Cardiac muscle cell (in vitro differentiated cells and primary cell): ENCODE results near the gene TXNL4A. TPM values are rescaled to one million over a fixed set of nuclear protein-coding genes. Genes with fewer than 3 reads are reported as not detected.
"Not testable (repeated sequence)": the region's sequence is repeated elsewhere in the genome, so short reads cannot be mapped to it uniquely, and the experiment has no call there.

Source experiments
- DNase-seq, 2 donors: peaks; one replicate each; pipeline versions ENCODE4 v3.0.0 to v3.0.0-alpha.2; 2010 to 2017; ENCODE audit warnings: low read depth in 1 of 2, low spot score in 1 of 2
- H3K27ac ChIP-seq: fragments of 200-600 bp; sonication (generic); 2 replicates; pipeline ENCODE4 v1.5.1; 2016
- H3K27me3 ChIP-seq: fragments of 200-600 bp; sonication (generic); 2 replicates; pipeline ENCODE4 v1.6.0; 2016; ENCODE audit warnings: control low read depth
- H3K36me3 ChIP-seq: fragments of 200-600 bp; sonication (generic); 2 replicates; pipeline ENCODE4 v1.5.1; 2016; ENCODE audit warnings: control low read depth
- H3K4me1 ChIP-seq: fragments of 200-600 bp; sonication (generic); 2 replicates; pipeline ENCODE4 v1.8.1; 2017; ENCODE audit warnings: low read depth, mild to moderate bottlenecking, mixed run types
- H3K4me3 ChIP-seq: fragments of 200-600 bp; sonication (generic); 2 replicates; pipeline ENCODE4 v1.5.1; 2016; ENCODE audit warnings: mild to moderate bottlenecking
- H3K9me3 ChIP-seq: fragments of 200-600 bp; sonication (generic); 2 replicates; pipeline ENCODE4 v1.5.1; 2017; ENCODE audit warnings: low read depth, mild to moderate bottlenecking, control low read depth
- polyA plus RNA-seq: library from polyadenylated mRNA; unstranded; fragments of >200 nt; fragmentation: Nextera tagmentation; extraction: Ambion mirVana; gene quantifications from 2 replicates; pipeline ENCODE4 v1.2.1, GENCODE V29; 2016
- total RNA-seq: library from RNA; depleted of rRNA; stranded (reverse); fragments of >200 nt; gene quantifications from 2 replicates; pipeline ENCODE4 v1.2.3, GENCODE V29; 2016
- TF ChIP-seq, protein P1 (sequence below): IDR thresholded peaks from 2 replicates; pipeline ENCODE4 v1.5.1; 2012; ENCODE audit warnings: low read depth, mild to moderate bottlenecking, low read length

Gene TXNL4A
- total and polyA plus RNA-seq, 2 experiments from 2014 or later = 32.2 to 318 TPM

DNA sequence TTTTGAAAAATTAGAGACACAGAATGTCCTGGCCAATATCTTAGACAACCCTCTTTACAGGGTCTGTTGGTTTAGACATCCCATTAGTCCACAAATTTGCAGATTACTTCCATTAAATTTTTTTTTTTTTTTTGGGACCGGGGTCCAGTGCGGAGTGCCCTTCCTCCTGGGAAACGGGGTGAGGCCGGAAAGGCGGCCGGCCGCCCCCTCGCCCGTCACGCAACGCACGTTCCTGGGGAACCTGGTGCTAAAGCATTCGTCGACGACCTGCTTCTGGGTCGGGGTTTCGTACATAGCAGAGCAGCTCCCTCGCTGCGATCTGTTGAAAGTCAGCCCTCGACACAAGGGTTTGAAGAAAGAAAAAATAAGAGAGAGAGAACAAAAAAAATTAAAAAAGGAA lies 24.4 kb upstream of the TXNL4A start:
- Histone ChIP-seq H3K4me3 (no peak overlapping the region), H3K9me3 (no peaks in the 10 kb centered on the region), H3K27ac (no peak overlapping the region), H3K36me3 (no peaks in the 10 kb centered on the region), H3K27me3 (no peaks in the 10 kb centered on the region), H3K4me1 (no peaks in the 10 kb centered on the region)
- DNase-seq = no peak
- TF ChIP-seq, protein P1, sequence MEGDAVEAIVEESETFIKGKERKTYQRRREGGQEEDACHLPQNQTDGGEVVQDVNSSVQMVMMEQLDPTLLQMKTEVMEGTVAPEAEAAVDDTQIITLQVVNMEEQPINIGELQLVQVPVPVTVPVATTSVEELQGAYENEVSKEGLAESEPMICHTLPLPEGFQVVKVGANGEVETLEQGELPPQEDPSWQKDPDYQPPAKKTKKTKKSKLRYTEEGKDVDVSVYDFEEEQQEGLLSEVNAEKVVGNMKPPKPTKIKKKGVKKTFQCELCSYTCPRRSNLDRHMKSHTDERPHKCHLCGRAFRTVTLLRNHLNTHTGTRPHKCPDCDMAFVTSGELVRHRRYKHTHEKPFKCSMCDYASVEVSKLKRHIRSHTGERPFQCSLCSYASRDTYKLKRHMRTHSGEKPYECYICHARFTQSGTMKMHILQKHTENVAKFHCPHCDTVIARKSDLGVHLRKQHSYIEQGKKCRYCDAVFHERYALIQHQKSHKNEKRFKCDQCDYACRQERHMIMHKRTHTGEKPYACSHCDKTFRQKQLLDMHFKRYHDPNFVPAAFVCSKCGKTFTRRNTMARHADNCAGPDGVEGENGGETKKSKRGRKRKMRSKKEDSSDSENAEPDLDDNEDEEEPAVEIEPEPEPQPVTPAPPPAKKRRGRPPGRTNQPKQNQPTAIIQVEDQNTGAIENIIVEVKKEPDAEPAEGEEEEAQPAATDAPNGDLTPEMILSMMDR = no peak

GRCh38 chr18:80011496-80012137 lies 23.3 kb upstream of the TXNL4A start:
- H3K4me3 ChIP-seq, H3K27ac ChIP-seq, DNase-seq, H3K9me3 ChIP-seq, H3K27me3 ChIP-seq, H3K4me1 ChIP-seq, H3K36me3 ChIP-seq: not testable (repeated sequence)

DNA sequence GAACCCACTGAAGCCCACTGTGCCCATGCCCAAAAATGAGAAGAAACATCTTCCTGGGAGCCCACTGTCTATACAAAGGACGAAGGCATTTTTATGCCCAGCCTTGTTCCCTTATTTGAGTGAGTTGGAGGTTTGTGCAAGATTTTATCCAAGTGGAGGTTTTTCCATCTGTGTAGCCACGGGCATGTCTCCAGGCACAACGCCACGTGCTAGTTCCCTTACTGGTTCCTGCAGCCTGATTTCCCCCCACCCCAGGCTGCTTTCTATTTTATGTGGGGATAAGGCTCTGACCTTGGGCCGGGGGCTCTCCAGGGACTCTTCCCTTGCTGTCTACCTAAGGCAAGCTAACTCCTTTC lies 22.2 kb upstream of the TXNL4A start:
- Histone ChIP-seq H3K27me3 (no peaks in the 10 kb centered on the region), H3K4me3 (no peak overlapping the region), H3K36me3 (no peaks in the 10 kb centered on the region), H3K27ac (no peak overlapping the region), H3K4me1 (no peaks in the 10 kb centered on the region), H3K9me3 (no peaks in the 10 kb centered on the region)
- DNase-seq = no peak
- TF ChIP-seq, protein P1 = no peak

DNA sequence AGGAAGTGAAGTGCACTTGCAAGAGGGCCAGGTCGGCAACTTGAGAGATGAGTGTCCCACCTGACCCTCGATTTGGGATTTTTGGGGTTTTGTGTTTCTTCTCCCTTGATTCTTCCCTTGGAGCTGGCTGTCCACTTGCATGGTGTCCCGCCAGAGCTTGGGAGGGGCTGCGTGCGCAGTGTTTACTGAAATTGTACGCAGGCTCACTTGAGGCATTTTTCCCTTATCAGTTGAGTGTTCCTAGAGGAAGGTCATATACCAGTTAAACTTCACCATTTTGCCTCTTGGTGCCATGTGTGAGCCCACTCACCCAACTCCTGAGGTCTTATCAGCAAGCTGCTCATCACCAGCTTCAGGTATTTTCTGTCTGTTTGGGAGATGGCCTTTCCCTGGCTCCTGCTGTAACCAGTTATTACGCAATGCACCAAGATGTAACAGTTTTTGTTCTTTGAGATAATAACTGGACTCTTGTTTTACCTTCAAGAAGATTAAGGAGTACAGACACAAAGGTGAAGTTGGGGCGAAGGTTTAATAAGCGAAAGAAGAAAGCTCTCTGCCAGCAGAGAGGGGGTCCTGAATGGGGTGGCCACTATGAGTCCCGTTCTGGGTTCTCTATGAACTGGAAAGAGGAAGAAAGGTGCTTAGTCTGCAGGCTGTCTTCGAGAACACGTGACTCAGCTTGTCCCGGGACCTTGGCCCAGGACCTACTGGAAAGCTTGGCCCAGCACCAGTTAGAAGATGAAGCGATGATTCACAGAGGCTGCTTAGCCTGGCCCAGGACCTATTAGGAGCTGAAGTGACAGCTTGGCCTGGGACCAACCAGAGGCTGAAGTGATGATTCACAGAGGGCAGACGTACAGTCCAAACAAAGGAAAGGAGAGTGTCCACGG lies 21.5 kb upstream of the TXNL4A start:
- Histone ChIP-seq H3K27me3 (no peaks in the 10 kb centered on the region), H3K9me3 (no peaks in the 10 kb centered on the region), H3K4me1 (no peaks in the 10 kb centered on the region), H3K4me3 (no peak overlapping the region), H3K27ac (no peak overlapping the region), H3K36me3 (no peaks in the 10 kb centered on the region)
- peak in 1 of 2 donors; percentile 98 for DNase-seq
- TF ChIP-seq, protein P1 = no peak

DNA sequence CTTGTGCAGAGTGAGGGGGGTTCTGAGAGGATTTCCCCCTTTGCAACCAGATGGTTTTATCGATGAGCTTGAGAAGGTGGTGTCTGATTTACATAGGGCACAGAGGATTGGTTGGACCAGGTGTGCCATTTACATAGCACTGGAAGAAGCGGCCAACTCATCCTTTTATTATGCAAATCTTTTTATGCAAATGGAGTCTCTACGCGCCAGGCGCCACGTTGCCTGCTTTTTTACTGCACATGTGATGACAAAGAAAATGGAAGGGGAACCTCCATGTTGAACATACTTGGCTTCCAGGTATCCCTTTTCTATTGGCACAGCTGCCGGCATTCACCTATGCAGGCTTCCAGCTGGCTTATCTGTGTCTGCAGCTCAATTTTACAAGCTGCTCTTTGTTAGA lies 18.4 kb upstream of the TXNL4A start:
- H3K36me3 ChIP-seq = no peaks in the 10 kb centered on the region
- H3K27me3 ChIP-seq = no peaks in the 10 kb centered on the region
- no peak overlapping the region for H3K4me3 ChIP-seq
- H3K4me1 ChIP-seq = no peaks in the 10 kb centered on the region
- TF ChIP-seq, protein P1 = no peak
- no peaks in the 10 kb centered on the region for H3K9me3 ChIP-seq
- no peak overlapping the region for H3K27ac ChIP-seq
- no peak for DNase-seq
